Uterus (tissue), 4 donors: Measurements from ENCODE around the gene TSKU. TPM values are rescaled to one million over a fixed set of nuclear protein-coding genes. Genes with fewer than 3 reads are reported as not detected.
"Not testable (repeated sequence)": the region's sequence is repeated elsewhere in the genome, so short reads cannot be mapped to it uniquely, and the experiment has no call there.

ENCODE experiments used
- DNase-seq, 2 donors: peaks; one replicate each; pipeline ENCODE4 v3.0.0-alpha.2; 2019 to 2020
- H3K27ac ChIP-seq, 2 donors: fragments of 200-600 bp; sonication (generic); 1 replicate in 1 of 2; 2 replicates in 1 of 2; pipeline ENCODE4 v1.5.1; 2016 to 2018
- H3K27me3 ChIP-seq, 2 donors: fragments of 200-600 bp; sonication (generic); one replicate each; pipeline ENCODE4 v1.5.1; 2018 to 2019; ENCODE audit warnings: control low read depth in 1 of 2
- H3K36me3 ChIP-seq, 2 donors: fragments of 200-600 bp; sonication (generic); one replicate each; pipeline ENCODE4 v1.5.1; 2019; ENCODE audit warnings: control low read depth in 1 of 2
- H3K4me1 ChIP-seq, 2 donors: fragments of 200-600 bp; sonication (generic); one replicate each; pipeline ENCODE4 v1.5.1; 2018 to 2019; ENCODE audit warnings: control low read depth in 1 of 2
- H3K4me3 ChIP-seq, 2 donors: fragments of 200-600 bp; sonication (generic); 1 replicate in 1 of 2; 2 replicates in 1 of 2; pipeline ENCODE4 v1.5.1; 2018 to 2019; ENCODE audit warnings: mild to moderate bottlenecking in 1 of 2
- H3K9me3 ChIP-seq, 2 donors: fragments of 200-600 bp; sonication (generic); one replicate each; pipeline ENCODE4 v1.5.1; 2019; ENCODE audit warnings: control low read depth in 1 of 2
- POLR2A ChIP-seq, 2 donors: fragments of 450-650 bp; IDR thresholded peaks; one replicate each; pipeline ENCODE4 v1.6.1; 2016; ENCODE audit warnings: antibody characterized with exemption in 2 of 2, mild to moderate bottlenecking in 1 of 2, moderate library complexity in 1 of 2
- intact Hi-C: fragments of 100-400 bp; cut with DNase I; formaldehyde crosslinking; loops from one replicate; pipeline ENCODE4 v1.15.1; 2023; ENCODE audit warnings: low total_unique reads
- total RNA-seq, 4 donors: library from RNA; depleted of rRNA in 3 of 4; stranded (reverse); fragments of >200 nt in 3 of 4; gene quantifications; one replicate each; pipeline versions ENCODE4 v1.1.0 to v1.2.4, GENCODE V29; 2014 to 2023
- TF ChIP-seq, protein P1 (sequence below), 4 experiments: fragments of 200-600 bp in 2 of 4; fragments of 450-650 bp in 2 of 4; sonication (generic) in 2 of 4; IDR thresholded peaks; one replicate each; pipeline ENCODE4 v1.5.1; 2016 to 2019; ENCODE audit warnings: antibody characterized with exemption in 4 of 4, mild to moderate bottlenecking in 2 of 4, moderate library complexity in 1 of 4
- donor health status: DM: yes; HTN: yes; CAD: no.

TSKU gene
- total RNA-seq, 4 donors from 2014 or later: 19.4 to 108 (median 27.4) TPM

DNA sequence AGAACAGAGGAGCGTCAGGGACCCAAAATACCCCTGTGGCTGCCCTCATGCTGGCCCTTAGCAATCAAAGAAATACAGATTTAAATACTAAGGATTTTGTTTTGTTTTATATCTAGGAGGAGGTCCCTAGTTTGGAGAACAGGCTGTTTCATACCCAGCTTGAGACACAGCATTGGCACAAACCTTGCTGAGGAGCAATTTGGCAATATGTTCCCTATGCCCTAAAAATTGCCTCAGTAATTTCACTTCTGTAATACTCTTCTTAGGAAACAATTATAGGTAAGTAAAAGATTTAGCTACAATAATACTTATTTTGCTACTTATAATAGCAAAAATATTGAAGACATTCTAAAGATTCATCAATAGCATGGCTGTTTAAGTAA lies 37.0 kb downstream of the TSKU start:
- intact Hi-C loops: no loop called here
- Histone ChIP-seq H3K27me3 (no peaks in the 10 kb centered on the region), H3K36me3 (no peaks in the 10 kb centered on the region), H3K9me3 (no peaks in the 10 kb centered on the region), H3K4me1 (no peaks in the 10 kb centered on the region), H3K27ac (no peak overlapping the region), H3K4me3 (no peak overlapping the region)
- TF ChIP-seq POLR2A (IDR thresholded peaks at IDR 0.05): no peak
- TF ChIP-seq, protein P1, sequence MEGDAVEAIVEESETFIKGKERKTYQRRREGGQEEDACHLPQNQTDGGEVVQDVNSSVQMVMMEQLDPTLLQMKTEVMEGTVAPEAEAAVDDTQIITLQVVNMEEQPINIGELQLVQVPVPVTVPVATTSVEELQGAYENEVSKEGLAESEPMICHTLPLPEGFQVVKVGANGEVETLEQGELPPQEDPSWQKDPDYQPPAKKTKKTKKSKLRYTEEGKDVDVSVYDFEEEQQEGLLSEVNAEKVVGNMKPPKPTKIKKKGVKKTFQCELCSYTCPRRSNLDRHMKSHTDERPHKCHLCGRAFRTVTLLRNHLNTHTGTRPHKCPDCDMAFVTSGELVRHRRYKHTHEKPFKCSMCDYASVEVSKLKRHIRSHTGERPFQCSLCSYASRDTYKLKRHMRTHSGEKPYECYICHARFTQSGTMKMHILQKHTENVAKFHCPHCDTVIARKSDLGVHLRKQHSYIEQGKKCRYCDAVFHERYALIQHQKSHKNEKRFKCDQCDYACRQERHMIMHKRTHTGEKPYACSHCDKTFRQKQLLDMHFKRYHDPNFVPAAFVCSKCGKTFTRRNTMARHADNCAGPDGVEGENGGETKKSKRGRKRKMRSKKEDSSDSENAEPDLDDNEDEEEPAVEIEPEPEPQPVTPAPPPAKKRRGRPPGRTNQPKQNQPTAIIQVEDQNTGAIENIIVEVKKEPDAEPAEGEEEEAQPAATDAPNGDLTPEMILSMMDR (IDR thresholded peaks at IDR 0.05): no peak
- no peak for DNase-seq

DNA sequence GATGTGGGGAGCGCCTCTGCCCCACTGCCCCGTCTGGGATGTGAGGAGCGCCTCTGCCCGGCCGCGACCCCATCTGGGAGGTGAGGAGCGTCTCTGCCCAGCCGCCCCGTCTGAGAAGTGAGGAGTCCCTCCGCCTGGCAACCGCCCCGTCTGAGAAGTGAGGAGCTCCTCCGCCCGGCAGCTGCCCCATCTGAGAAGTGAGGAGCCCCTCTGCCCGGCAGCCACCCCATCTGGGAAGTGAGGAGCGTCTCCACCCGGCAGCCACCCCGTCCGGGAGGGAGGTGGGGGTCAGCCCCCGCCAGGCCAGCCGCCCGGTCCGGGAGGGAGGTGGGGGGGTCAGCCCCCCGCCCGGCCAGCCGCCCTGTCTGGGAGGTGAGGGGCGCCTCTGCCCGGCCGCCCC lies 38.2 kb downstream of the TSKU start:
- H3K4me3 ChIP-seq, DNase-seq, intact Hi-C loops: not testable (repeated sequence)

DNA sequence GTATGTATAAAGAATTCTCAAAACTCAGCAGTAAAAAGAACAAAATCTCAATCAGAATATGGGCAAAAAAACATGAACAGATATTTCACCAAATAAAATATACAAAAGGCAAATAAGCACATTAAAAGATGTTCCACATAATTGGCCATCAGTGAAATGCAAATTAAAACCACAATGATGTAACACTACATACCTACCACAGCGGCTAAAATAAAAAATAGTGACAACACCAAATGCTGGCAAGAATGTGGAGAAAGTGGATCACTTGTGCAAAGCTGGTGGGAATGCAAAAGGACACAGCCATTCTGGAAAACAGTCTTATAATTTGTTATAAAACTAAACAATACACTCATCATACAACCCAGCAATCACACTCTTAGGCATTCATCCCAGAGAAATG lies 39.2 kb downstream of the TSKU start:
- intact Hi-C loops: no loop called here
- DNase-seq: no peak
- H3K27ac ChIP-seq: no peak overlapping the region
- no peaks in the 10 kb centered on the region for H3K27me3 ChIP-seq
- H3K4me3 ChIP-seq: no peak overlapping the region
- H3K4me1 ChIP-seq: no peaks in the 10 kb centered on the region
- no peaks in the 10 kb centered on the region for H3K9me3 ChIP-seq
- TF ChIP-seq POLR2A (IDR thresholded peaks at IDR 0.05): no peak
- TF ChIP-seq, protein P1 (IDR thresholded peaks at IDR 0.05): no peak
- no peaks in the 10 kb centered on the region for H3K36me3 ChIP-seq

More for the DNA sequence above, 38.2 kb downstream of the TSKU start:
- H3K4me1 ChIP-seq, H3K9me3 ChIP-seq, H3K36me3 ChIP-seq, H3K27me3 ChIP-seq, H3K27ac ChIP-seq: not testable (repeated sequence)

DNA sequence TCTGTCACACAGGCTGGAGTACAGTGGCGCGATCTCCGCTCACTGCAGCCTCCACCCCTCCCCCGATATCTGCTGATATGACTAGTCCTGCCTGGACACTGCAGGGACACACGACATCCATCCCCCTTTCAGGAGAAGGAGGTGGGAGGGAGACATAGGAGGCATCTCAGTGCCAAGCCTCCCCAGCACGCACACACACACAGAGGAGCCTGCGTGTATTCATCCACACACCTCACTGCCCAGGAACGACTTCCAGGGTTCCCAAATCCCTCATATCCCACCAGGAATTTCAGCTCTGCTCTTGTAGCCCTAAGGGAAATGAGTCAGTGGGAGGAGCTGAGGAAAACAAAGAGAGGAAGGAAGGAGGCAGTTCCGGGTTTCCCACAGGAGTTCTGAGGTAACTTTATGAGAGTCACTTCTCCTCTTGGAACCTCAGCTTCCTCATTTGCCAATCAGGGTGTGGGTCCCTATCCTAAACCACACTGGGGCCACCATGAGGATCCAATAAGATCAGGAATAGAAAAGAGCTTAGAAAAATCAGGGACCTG lies 40.4 kb downstream of the TSKU start:
- Histone ChIP-seq H3K27me3 (no peaks in the 10 kb centered on the region), H3K9me3 (no peaks in the 10 kb centered on the region), H3K4me1 (no peaks in the 10 kb centered on the region), H3K27ac (peak overlapping the region; percentile 45 to 61), H3K36me3 (no peaks in the 10 kb centered on the region), H3K4me3 (no peak overlapping the region)
- DNase-seq: peak in 1 of 2 donors; percentile 54
- TF ChIP-seq, protein P1 (IDR thresholded peaks at IDR 0.05): no peak
- no peak for TF ChIP-seq POLR2A (IDR thresholded peaks at IDR 0.05)
- intact Hi-C loops: no loop called here

DNA sequence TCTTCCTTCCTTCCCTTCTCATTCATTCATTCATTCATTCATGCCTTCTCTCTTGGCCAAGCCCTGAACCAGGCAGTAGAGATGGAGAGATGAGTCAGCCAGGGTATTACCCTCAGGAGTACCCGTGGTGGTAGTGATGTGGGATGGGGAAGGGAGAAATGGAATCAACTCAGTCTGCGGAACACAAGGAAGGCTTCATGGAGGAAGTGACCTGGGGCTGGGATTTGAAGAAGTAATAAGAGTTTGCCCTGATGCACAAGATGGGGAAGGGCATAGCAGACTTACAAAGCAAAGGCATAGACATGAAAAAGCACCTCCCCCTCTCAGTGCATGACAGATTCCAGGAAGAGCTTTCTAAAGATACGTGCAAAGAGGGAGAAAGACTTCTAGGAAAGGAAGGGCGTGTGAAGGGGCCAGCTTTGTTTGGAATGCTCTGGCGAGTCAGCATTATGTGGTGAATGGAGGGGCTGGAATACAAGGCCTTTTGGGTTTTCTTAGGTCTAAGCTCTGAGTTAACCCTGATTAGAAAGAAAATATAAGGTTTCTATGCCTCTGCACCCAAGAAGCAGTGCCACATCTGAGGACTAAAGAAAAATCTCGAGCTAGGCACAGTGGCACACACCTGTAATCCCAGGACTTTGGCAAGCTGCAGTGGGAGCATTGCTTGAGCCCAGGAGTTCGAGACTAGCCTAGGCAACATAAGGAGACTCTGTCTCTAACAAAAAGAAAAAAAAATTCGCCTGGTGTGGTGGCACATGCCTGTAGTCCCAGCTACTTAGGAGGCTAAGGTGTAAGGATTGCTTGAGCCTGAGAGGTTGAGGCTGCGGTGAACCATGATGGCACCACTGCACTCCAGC lies 41.2 kb downstream of the TSKU start:
- H3K4me1 ChIP-seq: no peaks in the 10 kb centered on the region
- TF ChIP-seq POLR2A (IDR thresholded peaks at IDR 0.05): no peak
- TF ChIP-seq, protein P1 (IDR thresholded peaks at IDR 0.05): no peak
- H3K36me3 ChIP-seq: no peaks in the 10 kb centered on the region
- DNase-seq: no peak
- H3K27me3 ChIP-seq: no peaks in the 10 kb centered on the region
- intact Hi-C loops: no loop called here
- H3K9me3 ChIP-seq: no peaks in the 10 kb centered on the region
- peak overlapping the region; percentile 45 to 61 for H3K27ac ChIP-seq
- H3K4me3 ChIP-seq: no peak overlapping the region
